Panc1 (cell line): Measurements from ENCODE around the gene DCAF8L1. TPM values are rescaled to one million over a fixed set of nuclear protein-coding genes. Genes with fewer than 3 reads are reported as not detected.

ENCODE experiments used
- ATAC-seq: fragments of 200-7000 bp; cut with Tn5 transposase; 2 replicates; pipeline ENCODE4 v1.9.1; 2020; ENCODE audit warnings: mild to moderate bottlenecking, moderate library complexity
- BruUV-seq: library from RNA; stranded (reverse); fragments of 400-500 nt; replicated peaks from 2 replicates; lab custom pipeline; 2021; lab: Mats Ljungman, UMichigan
- CTCF ChIA-PET: fragments of 300-600 bp; sonication (Branson Sonifier 250); formaldehyde crosslinking; loops from one replicate; lab custom pipeline; 2022; ENCODE audit warnings: antibody characterized with exemption; lab: Charles Lee
- POLR2A ChIA-PET: fragments of 300-600 bp; sonication (Branson Sonifier 250); formaldehyde crosslinking; loops from one replicate; lab custom pipeline; 2022; ENCODE audit warnings: antibody characterized with exemption; lab: Charles Lee
- DNase-seq: peaks from one replicate; pipeline ENCODE4 v3.0.0-alpha.2; 2010; ENCODE audit warnings: low read depth, low spot score
- H3K27ac ChIP-seq: 2 replicates; pipeline ENCODE4 v1.5.1; 2011; ENCODE audit warnings: mild to moderate bottlenecking, low read length, inconsistent platforms
- H3K27me3 ChIP-seq: fragments of 200-500 bp; sonication (Bioruptor generic); 2 replicates; pipeline ENCODE4 v1.6.0; 2014; ENCODE audit warnings: low read length, inconsistent platforms; ENCODE audit not compliant: control insufficient read depth, insufficient read depth
- H3K36me3 ChIP-seq: fragments of 200-500 bp; sonication (Bioruptor generic); 2 replicates; pipeline ENCODE4 v1.5.1; 2014; ENCODE audit warnings: inconsistent platforms, mild to moderate bottlenecking, low read length, moderate library complexity; ENCODE audit not compliant: control insufficient read depth, insufficient read depth
- H3K4me1 ChIP-seq: 2 replicates; pipeline ENCODE4 v1.5.1; 2011; ENCODE audit warnings: inconsistent platforms, mild to moderate bottlenecking, low read length, moderate library complexity; ENCODE audit not compliant: control insufficient read depth, insufficient read depth
- H3K4me3 ChIP-seq, 2 experiments: 2 replicates each; pipeline ENCODE4 v1.5.1; 2011 to 2012; ENCODE audit warnings: low read depth in 2 of 2, low read length in 2 of 2, mild to moderate bottlenecking in 2 of 2, inconsistent platforms in 1 of 2, moderate library complexity in 1 of 2
- H3K9me3 ChIP-seq: fragments of 200-500 bp; sonication (Bioruptor generic); 2 replicates; pipeline ENCODE4 v1.5.1; 2014; ENCODE audit warnings: low read depth, mild to moderate bottlenecking, inconsistent platforms, low read length, moderate library complexity; ENCODE audit not compliant: control insufficient read depth, insufficient read depth
- POLR2AphosphoS5 ChIP-seq: IDR thresholded peaks from 2 replicates; pipeline ENCODE4 v1.6.1; 2012; ENCODE audit warnings: mild to moderate bottlenecking, low read depth, low read length, moderate library complexity
- SIN3A ChIP-seq: IDR thresholded peaks from 2 replicates; pipeline ENCODE4 v1.6.1; 2012; ENCODE audit warnings: low read depth, mild to moderate bottlenecking, low read length, moderate library complexity, borderline replicate concordance; ENCODE audit not compliant: insufficient read depth
- TCF7L2 ChIP-seq: IDR thresholded peaks from 2 replicates; pipeline ENCODE4 v1.6.1; 2011; ENCODE audit warnings: mild to moderate bottlenecking, low read depth, low read length, inconsistent platforms
- in situ Hi-C: cut with HindIII; loops from 2 replicates; pipeline ENCODE4 v1.10.0; 2016; ENCODE audit warnings: low sequenced_read_pairs, low pct_unique_long_range_greater_than_20kb
- intact Hi-C: fragments of 100-400 bp; cut with micrococcal nuclease; formaldehyde crosslinking; loops from one replicate; pipeline ENCODE4 v1.10.0; 2022; ENCODE audit not compliant: unreplicated experiment
- total RNA-seq: library from RNA; stranded (reverse); gene quantifications from one replicate; pipeline ENCODE4 v1.2.1, GENCODE V29; 2021; ENCODE audit not compliant: unreplicated experiment
- TF ChIP-seq, protein P1 (sequence below), 2 experiments: IDR thresholded peaks; 2 replicates each; pipeline ENCODE4 v1.6.1; 2011 to 2012; ENCODE audit warnings: low read depth in 2 of 2, control low read depth in 1 of 2, low read length in 1 of 2, mild to moderate bottlenecking in 1 of 2, moderate library complexity in 1 of 2; ENCODE audit not compliant: insufficient read depth in 1 of 2
- TF ChIP-seq, protein P2 (sequence below): fragments of 450-650 bp; IDR thresholded peaks from 2 replicates; pipeline ENCODE4 v1.5.1; 2017; ENCODE audit warnings: mild to moderate bottlenecking

DCAF8L1 gene
- total RNA-seq, 1 experiment from 2014 or later, result not detected

DNA sequence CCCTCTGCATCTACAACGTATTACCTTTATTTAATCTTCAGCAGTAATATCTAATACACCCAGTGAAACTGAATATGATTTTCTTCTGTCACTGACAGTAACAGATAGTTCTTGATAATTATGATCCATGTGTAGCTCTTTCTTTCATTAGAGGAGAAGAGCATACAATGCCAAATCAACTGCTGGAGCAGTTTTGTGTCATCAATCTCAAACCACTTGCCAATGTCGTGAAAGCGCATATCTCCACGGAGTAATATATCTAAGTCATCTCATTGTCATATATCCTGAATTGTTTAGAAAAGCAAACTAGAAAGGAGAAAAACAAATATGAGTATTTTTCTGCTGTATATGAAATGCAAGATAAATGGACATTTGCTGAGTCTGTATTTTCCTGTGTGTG, 47.9 kb downstream of the DCAF8L1 start:
- TF ChIP-seq TCF7L2 (no peak), SIN3A (no peak), POLR2AphosphoS5 (no peak)
- TF ChIP-seq, protein P1, sequence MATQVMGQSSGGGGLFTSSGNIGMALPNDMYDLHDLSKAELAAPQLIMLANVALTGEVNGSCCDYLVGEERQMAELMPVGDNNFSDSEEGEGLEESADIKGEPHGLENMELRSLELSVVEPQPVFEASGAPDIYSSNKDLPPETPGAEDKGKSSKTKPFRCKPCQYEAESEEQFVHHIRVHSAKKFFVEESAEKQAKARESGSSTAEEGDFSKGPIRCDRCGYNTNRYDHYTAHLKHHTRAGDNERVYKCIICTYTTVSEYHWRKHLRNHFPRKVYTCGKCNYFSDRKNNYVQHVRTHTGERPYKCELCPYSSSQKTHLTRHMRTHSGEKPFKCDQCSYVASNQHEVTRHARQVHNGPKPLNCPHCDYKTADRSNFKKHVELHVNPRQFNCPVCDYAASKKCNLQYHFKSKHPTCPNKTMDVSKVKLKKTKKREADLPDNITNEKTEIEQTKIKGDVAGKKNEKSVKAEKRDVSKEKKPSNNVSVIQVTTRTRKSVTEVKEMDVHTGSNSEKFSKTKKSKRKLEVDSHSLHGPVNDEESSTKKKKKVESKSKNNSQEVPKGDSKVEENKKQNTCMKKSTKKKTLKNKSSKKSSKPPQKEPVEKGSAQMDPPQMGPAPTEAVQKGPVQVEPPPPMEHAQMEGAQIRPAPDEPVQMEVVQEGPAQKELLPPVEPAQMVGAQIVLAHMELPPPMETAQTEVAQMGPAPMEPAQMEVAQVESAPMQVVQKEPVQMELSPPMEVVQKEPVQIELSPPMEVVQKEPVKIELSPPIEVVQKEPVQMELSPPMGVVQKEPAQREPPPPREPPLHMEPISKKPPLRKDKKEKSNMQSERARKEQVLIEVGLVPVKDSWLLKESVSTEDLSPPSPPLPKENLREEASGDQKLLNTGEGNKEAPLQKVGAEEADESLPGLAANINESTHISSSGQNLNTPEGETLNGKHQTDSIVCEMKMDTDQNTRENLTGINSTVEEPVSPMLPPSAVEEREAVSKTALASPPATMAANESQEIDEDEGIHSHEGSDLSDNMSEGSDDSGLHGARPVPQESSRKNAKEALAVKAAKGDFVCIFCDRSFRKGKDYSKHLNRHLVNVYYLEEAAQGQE (IDR thresholded peaks at IDR 0.05; ENCODE audit: insufficient read depth in 1 of 2, low read depth in 2 of 2, low read length in 1 of 2), result no peak
- TF ChIP-seq, protein P2, sequence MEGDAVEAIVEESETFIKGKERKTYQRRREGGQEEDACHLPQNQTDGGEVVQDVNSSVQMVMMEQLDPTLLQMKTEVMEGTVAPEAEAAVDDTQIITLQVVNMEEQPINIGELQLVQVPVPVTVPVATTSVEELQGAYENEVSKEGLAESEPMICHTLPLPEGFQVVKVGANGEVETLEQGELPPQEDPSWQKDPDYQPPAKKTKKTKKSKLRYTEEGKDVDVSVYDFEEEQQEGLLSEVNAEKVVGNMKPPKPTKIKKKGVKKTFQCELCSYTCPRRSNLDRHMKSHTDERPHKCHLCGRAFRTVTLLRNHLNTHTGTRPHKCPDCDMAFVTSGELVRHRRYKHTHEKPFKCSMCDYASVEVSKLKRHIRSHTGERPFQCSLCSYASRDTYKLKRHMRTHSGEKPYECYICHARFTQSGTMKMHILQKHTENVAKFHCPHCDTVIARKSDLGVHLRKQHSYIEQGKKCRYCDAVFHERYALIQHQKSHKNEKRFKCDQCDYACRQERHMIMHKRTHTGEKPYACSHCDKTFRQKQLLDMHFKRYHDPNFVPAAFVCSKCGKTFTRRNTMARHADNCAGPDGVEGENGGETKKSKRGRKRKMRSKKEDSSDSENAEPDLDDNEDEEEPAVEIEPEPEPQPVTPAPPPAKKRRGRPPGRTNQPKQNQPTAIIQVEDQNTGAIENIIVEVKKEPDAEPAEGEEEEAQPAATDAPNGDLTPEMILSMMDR, result no peak
- intact Hi-C loops, result no loop called here
- CTCF ChIA-PET, result no interaction called here
- ATAC-seq (no peak), DNase-seq (no peak)
- POLR2A ChIA-PET, result no interaction called here
- no TSS peak for BruUV-seq
- Histone ChIP-seq H3K36me3 (no peaks in the 10 kb centered on the region), H3K27ac (no peak overlapping the region), H3K4me3 (no peak overlapping the region), H3K9me3 (no peaks in the 10 kb centered on the region), H3K4me1 (no peaks in the 10 kb centered on the region), H3K27me3 (no peaks in the 10 kb centered on the region)
- in situ Hi-C loops, result no loop called here

Other genes with a start within 250 kb of the DCAF8L1 start
- not detected for gene MAGEB10, start 173.5 kb downstream of the DCAF8L1 start, total RNA-seq